Smooth muscle cell (in vitro differentiated cells): ENCODE data around the gene ACAD10. TPM values are rescaled to one million over a fixed set of nuclear protein-coding genes. Genes with fewer than 3 reads are reported as not detected.

Source experiments
- DNase-seq: peaks from one replicate; lab custom pipeline; 2025; ENCODE audit not compliant: unreplicated experiment; lab: John Stamatoyannopoulos, UW
- H2AFZ ChIP-seq: fragments of 200-600 bp; sonication (generic); 2 replicates; pipeline ENCODE4 v1.6.0; 2016; ENCODE audit warnings: antibody characterized with exemption, low read depth, mild to moderate bottlenecking
- H3F3A ChIP-seq: fragments of 200-600 bp; sonication (generic); 2 replicates; pipeline ENCODE4 v1.6.0; 2017; ENCODE audit warnings: antibody characterized with exemption, low read depth
- H3K27ac ChIP-seq: fragments of 200-600 bp; sonication (generic); 2 replicates; pipeline ENCODE4 v1.5.1; 2016; ENCODE audit warnings: low read depth, mild to moderate bottlenecking
- H3K27me3 ChIP-seq: fragments of 200-600 bp; sonication (generic); 2 replicates; pipeline ENCODE4 v1.6.1; 2016; ENCODE audit warnings: low read depth, mild to moderate bottlenecking
- H3K36me3 ChIP-seq: fragments of 200-600 bp; sonication (generic); 2 replicates; pipeline ENCODE4 v1.5.1; 2016; ENCODE audit warnings: low read depth
- H3K4me1 ChIP-seq: fragments of 200-600 bp; sonication (generic); 2 replicates; pipeline ENCODE4 v1.5.1; 2016; ENCODE audit warnings: low read depth
- H3K4me2 ChIP-seq: fragments of 200-600 bp; sonication (generic); 2 replicates; pipeline ENCODE4 v1.6.0; 2016; ENCODE audit warnings: mild to moderate bottlenecking
- H3K4me3 ChIP-seq: fragments of 200-600 bp; sonication (generic); 2 replicates; pipeline ENCODE4 v1.5.1; 2016; ENCODE audit warnings: mild to moderate bottlenecking
- H3K79me2 ChIP-seq: fragments of 200-600 bp; sonication (generic); 2 replicates; pipeline ENCODE4 v1.6.0; 2016; ENCODE audit warnings: low read depth, mild to moderate bottlenecking
- H3K9ac ChIP-seq: fragments of 200-600 bp; sonication (generic); 2 replicates; pipeline ENCODE4 v1.6.0; 2016; ENCODE audit warnings: low read depth
- H3K9me3 ChIP-seq: fragments of 200-600 bp; sonication (generic); replicated peaks from 2 replicates; pipeline ENCODE4 v1.5.1; 2016; ENCODE audit warnings: low read depth
- H4K20me1 ChIP-seq: fragments of 200-600 bp; sonication (generic); 2 replicates; pipeline ENCODE4 v1.6.0; 2016; ENCODE audit warnings: low read depth
- CTCF ChIP-seq: fragments of 200-600 bp; sonication (generic); IDR thresholded peaks from 2 replicates; pipeline ENCODE4 v1.5.1; 2017; ENCODE audit warnings: borderline replicate concordance, mild to moderate bottlenecking, antibody characterized with exemption; ENCODE audit not compliant: insufficient read depth, poor library complexity, severe bottlenecking
- WGBS: methylation state at CpG from one replicate; pipeline ENCODE4 v1.1.7; 2016; ENCODE audit warnings: low lambda C conversion rate; 5-methylcytosine and 5-hydroxymethylcytosine counted together
- polyA plus RNA-seq: library from polyadenylated mRNA; unstranded; fragments of >200 nt; fragmentation: Nextera tagmentation; extraction: Ambion mirVana; gene quantifications from 2 replicates; pipeline ENCODE4 v1.2.1, GENCODE V29; 2016
- total RNA-seq: library from RNA; depleted of rRNA; stranded (reverse); fragments of >200 nt; gene quantifications from 2 replicates; pipeline ENCODE4 v1.2.3, GENCODE V29; 2014

Gene ACAD10
- total and polyA plus RNA-seq, 2 experiments from 2014 or later, result 13.4 to 14.9 TPM

- Histone ChIP-seq H3K9me3 (no peaks in the 10 kb centered on the region), H3K4me3 (no peak overlapping the region), H3K4me2 (no peak overlapping the region), H3K79me2 (no peaks in the 10 kb centered on the region), H3K36me3 (no peaks in the 10 kb centered on the region), H3F3A (no peaks in the 10 kb centered on the region), H3K27ac (no peak overlapping the region), H3K4me1 (no peaks in the 10 kb centered on the region), H3K9ac (no peak overlapping the region), H2AFZ (no peak overlapping the region), H3K27me3 (no peaks in the 10 kb centered on the region), H4K20me1 (no peaks in the 10 kb centered on the region)
- 99% methylated on average over 9 of the region's 9 CpGs for WGBS
- no peak for DNase-seq
- no peak for TF ChIP-seq CTCF
Observed at GRCh38 chr12:111799758-111800157, 113.9 kb downstream of the ACAD10 start.

- Histone ChIP-seq H2AFZ (no peak overlapping the region), H3K4me1 (no peaks in the 10 kb centered on the region), H3K9ac (no peak overlapping the region), H3K79me2 (no peaks in the 10 kb centered on the region), H3K4me3 (no peak overlapping the region), H3F3A (no peaks in the 10 kb centered on the region), H4K20me1 (no peaks in the 10 kb centered on the region), H3K36me3 (no peaks in the 10 kb centered on the region), H3K27me3 (no peaks in the 10 kb centered on the region), H3K4me2 (no peak overlapping the region), H3K27ac (no peak overlapping the region), H3K9me3 (no peaks in the 10 kb centered on the region)
- no peak for TF ChIP-seq CTCF
- 97% methylated on average over 6 of the region's 6 CpGs for WGBS
- DNase-seq, result no peak
Observed at GRCh38 chr12:111803038-111803626, 117.3 kb downstream of the ACAD10 start.

GRCh38 chr12:111803851-111804250 is 118.0 kb downstream of the ACAD10 start:
- Histone ChIP-seq H3K9me3 (no peaks in the 10 kb centered on the region), H3F3A (no peaks in the 10 kb centered on the region), H2AFZ (no peak overlapping the region), H3K27ac (no peak overlapping the region), H4K20me1 (no peaks in the 10 kb centered on the region), H3K27me3 (no peaks in the 10 kb centered on the region), H3K4me2 (no peak overlapping the region), H3K4me1 (no peaks in the 10 kb centered on the region), H3K4me3 (no peak overlapping the region), H3K9ac (no peak overlapping the region), H3K36me3 (no peaks in the 10 kb centered on the region), H3K79me2 (no peaks in the 10 kb centered on the region)
- 96% methylated on average over 6 of the region's 8 CpGs for WGBS
- no peak for DNase-seq
- TF ChIP-seq CTCF, result no peak

GRCh38 chr12:111806304-111806703 is 120.5 kb downstream of the ACAD10 start:
- 99% methylated on average over 4 of the region's 4 CpGs for WGBS
- Histone ChIP-seq H2AFZ (no peak overlapping the region), H3K4me3 (no peak overlapping the region), H3K4me1 (no peaks in the 10 kb centered on the region), H3K79me2 (no peaks in the 10 kb centered on the region), H3K27ac (no peak overlapping the region), H3K9me3 (no peaks in the 10 kb centered on the region), H3K4me2 (no peak overlapping the region), H3K9ac (no peak overlapping the region), H3F3A (no peaks in the 10 kb centered on the region), H3K27me3 (no peaks in the 10 kb centered on the region), H4K20me1 (no peaks in the 10 kb centered on the region), H3K36me3 (peaks cover 5% of the 10 kb centered on the region)
- TF ChIP-seq CTCF, result no peak
- DNase-seq, result no peak
